Neural cell (in vitro differentiated cells): ENCODE measurements around the gene LMNA. TPM values are rescaled to one million over a fixed set of nuclear protein-coding genes. Genes with fewer than 3 reads are reported as not detected.
"Not testable (repeated sequence)": the region's sequence is repeated elsewhere in the genome, so short reads cannot be mapped to it uniquely, and the experiment has no call there.

Experiments
- H2AFZ ChIP-seq: fragments of 200-600, 300-800 bp; sonication (generic), shearing (Covaris generic); 2 replicates; pipeline ENCODE4 v1.6.0; 2014; ENCODE audit warnings: low read depth, mild to moderate bottlenecking, antibody characterized with exemption, low read length, moderate library complexity
- H3F3A ChIP-seq: fragments of 200-600 bp; shearing (Covaris generic); 2 replicates; pipeline ENCODE4 v1.6.1; 2016; ENCODE audit warnings: mild to moderate bottlenecking, moderate library complexity, mixed read lengths, antibody characterized with exemption, low read length; ENCODE audit not compliant: insufficient read depth, poor library complexity, severe bottlenecking
- H3K27ac ChIP-seq: fragments of 200-600, 300-800 bp; sonication (generic), shearing (Covaris generic); 2 replicates; pipeline ENCODE4 v1.5.1; 2014; ENCODE audit warnings: mild to moderate bottlenecking, low read length, moderate library complexity
- H3K27me3 ChIP-seq: fragments of 300-800, 200-600 bp; sonication (generic), shearing (Covaris generic); 2 replicates; pipeline ENCODE4 v1.6.0; 2014; ENCODE audit warnings: mild to moderate bottlenecking, low read depth, low read length, moderate library complexity; ENCODE audit not compliant: insufficient read depth
- H3K36me3 ChIP-seq: fragments of 300-800, 200-600 bp; sonication (generic), shearing (Covaris generic); 2 replicates; pipeline ENCODE4 v1.5.1; 2014; ENCODE audit warnings: mild to moderate bottlenecking, antibody characterized with exemption, low read length, moderate library complexity; ENCODE audit not compliant: insufficient read depth
- H3K4me2 ChIP-seq: fragments of 300-800, 200-600 bp; sonication (generic), shearing (Covaris generic); 2 replicates; pipeline ENCODE4 v1.6.0; 2014; ENCODE audit warnings: mild to moderate bottlenecking, low read length
- H3K4me3 ChIP-seq: fragments of 300-800, 200-600 bp; sonication (generic), shearing (Covaris generic); 2 replicates; pipeline ENCODE4 v1.5.1; 2014; ENCODE audit warnings: mild to moderate bottlenecking, low read length, moderate library complexity
- H3K79me2 ChIP-seq: fragments of 200-600 bp; shearing (Covaris generic); replicated peaks from 2 replicates; pipeline ENCODE4 v1.6.0; 2014; ENCODE audit warnings: mild to moderate bottlenecking, low read length, moderate library complexity; ENCODE audit not compliant: insufficient read depth
- H3K9ac ChIP-seq: fragments of 300-800, 200-600 bp; sonication (generic), shearing (Covaris generic); 2 replicates; pipeline ENCODE4 v1.6.1; 2016; ENCODE audit warnings: mild to moderate bottlenecking, low read length, mixed read lengths
- H3K9me2 ChIP-seq: fragments of 200-600 bp; shearing (Covaris generic); 2 replicates; pipeline ENCODE4 v1.6.1; 2016; ENCODE audit warnings: mild to moderate bottlenecking, low read length, mixed read lengths; ENCODE audit not compliant: insufficient read depth
- H3K9me3 ChIP-seq: fragments of 200-600, 300-800 bp; sonication (generic), shearing (Covaris generic); 2 replicates; pipeline ENCODE4 v1.6.1; 2016; ENCODE audit warnings: mild to moderate bottlenecking, mixed run types, low read length, moderate library complexity, mixed read lengths
- H4K20me1 ChIP-seq: fragments of 200-600 bp; shearing (Covaris generic); 2 replicates; pipeline ENCODE4 v1.6.1; 2016; ENCODE audit warnings: mild to moderate bottlenecking, mixed run types; ENCODE audit not compliant: insufficient read depth
- CTCF ChIP-seq: fragments of 450-650 bp; IDR thresholded peaks from 2 replicates; pipeline ENCODE4 v1.5.1; 2014; ENCODE audit warnings: antibody characterized with exemption, mild to moderate bottlenecking, moderate library complexity; ENCODE audit not compliant: poor library complexity, severe bottlenecking
- EP300 ChIP-seq: fragments of 450-650 bp; conservative IDR thresholded peaks from 2 replicates; pipeline ENCODE4 v1.6.1; 2014; ENCODE audit warnings: antibody characterized with exemption, mild to moderate bottlenecking, moderate library complexity; ENCODE audit not compliant: poor library complexity, severe bottlenecking
- EZH2 ChIP-seq: fragments of 200-600, 300-800 bp; shearing (Covaris generic), sonication (generic); IDR thresholded peaks from 2 replicates; pipeline ENCODE4 v1.6.1; 2014; ENCODE audit warnings: antibody characterized with exemption, low read length, borderline replicate concordance, mild to moderate bottlenecking; ENCODE audit not compliant: insufficient read depth, poor library complexity, severe bottlenecking
- MXI1 ChIP-seq: fragments of 450-650 bp; conservative IDR thresholded peaks from 2 replicates; pipeline ENCODE4 v1.6.1; 2014; ENCODE audit warnings: antibody characterized with exemption, mild to moderate bottlenecking; ENCODE audit not compliant: poor library complexity, severe bottlenecking
- POLR2AphosphoS5 ChIP-seq: IDR thresholded peaks from 2 replicates; pipeline ENCODE4 v1.6.1; 2012
- RAD21 ChIP-seq: fragments of 450-650 bp; conservative IDR thresholded peaks from 2 replicates; pipeline ENCODE4 v1.6.1; 2014; ENCODE audit warnings: antibody characterized with exemption, mild to moderate bottlenecking, moderate library complexity
- REST ChIP-seq: IDR thresholded peaks from 2 replicates; pipeline ENCODE4 v1.6.1; 2012; ENCODE audit warnings: borderline replicate concordance
- TAF1 ChIP-seq: IDR thresholded peaks from 2 replicates; pipeline ENCODE4 v1.6.1; 2012; ENCODE audit warnings: low read depth
- polyA plus RNA-seq: library from polyadenylated mRNA; depleted of rRNA; stranded (reverse); fragments of >200 nt; gene quantifications from 2 replicates; pipeline ENCODE4 v1.2.3, GENCODE V29; 2014

Gene LMNA
- polyA plus RNA-seq, 1 donor from 2014 or later = 90.7 TPM

GRCh38 chr1:156070548-156070947 is 44.0 kb upstream of the LMNA start:
- no peak overlapping the region for H2AFZ ChIP-seq
- H3K4me3 ChIP-seq = no peak overlapping the region
- TF ChIP-seq CTCF = no peak
- peak; percentile 7 for TF ChIP-seq POLR2AphosphoS5
- no peak for TF ChIP-seq MXI1
- TF ChIP-seq RAD21 = no peak
- peaks cover 6% of the 10 kb centered on the region for H3K36me3 ChIP-seq
- no peak overlapping the region for H3K4me2 ChIP-seq
- H3K27ac ChIP-seq = no peak overlapping the region
- H3K9me2 ChIP-seq = no peaks in the 10 kb centered on the region
- no peak overlapping the region for H3K9ac ChIP-seq
- peaks cover 5% of the 10 kb centered on the region for H3F3A ChIP-seq
- no peaks in the 10 kb centered on the region for H3K27me3 ChIP-seq
- peaks cover 19% of the 10 kb centered on the region for H3K79me2 ChIP-seq
- peaks cover 28% of the 10 kb centered on the region for H4K20me1 ChIP-seq
- no peaks in the 10 kb centered on the region for H3K9me3 ChIP-seq

- not testable (repeated sequence) for H3K9me3 ChIP-seq, H3K27me3 ChIP-seq, H3K27ac ChIP-seq, H3F3A ChIP-seq, H2AFZ ChIP-seq, H3K4me2 ChIP-seq, H3K9ac ChIP-seq, H3K36me3 ChIP-seq, H3K4me3 ChIP-seq, H3K9me2 ChIP-seq
- H3K79me2 ChIP-seq = peaks cover 27% of the 10 kb centered on the region
- TF ChIP-seq POLR2AphosphoS5 = peak; percentile 9
- H4K20me1 ChIP-seq = peaks cover 36% of the 10 kb centered on the region
Measured at GRCh38 chr1:156071332-156071816, 43.1 kb upstream of the LMNA start.

GRCh38 chr1:156072251-156072650 is 42.3 kb upstream of the LMNA start:
- Histone ChIP-seq H3K9me3 (no peaks in the 10 kb centered on the region), H3K4me3 (no peak overlapping the region), H2AFZ (no peak overlapping the region), H3K9ac (no peak overlapping the region), H3K4me2 (no peak overlapping the region), H3K36me3 (peaks cover 9% of the 10 kb centered on the region), H3F3A (peaks cover 5% of the 10 kb centered on the region), H3K27ac (no peak overlapping the region), H3K79me2 (peaks cover 35% of the 10 kb centered on the region), H4K20me1 (peaks cover 45% of the 10 kb centered on the region), H3K9me2 (no peaks in the 10 kb centered on the region), H3K27me3 (no peaks in the 10 kb centered on the region)
- no peak for TF ChIP-seq REST
- no peak for TF ChIP-seq EP300
- TF ChIP-seq CTCF = no peak
- TF ChIP-seq TAF1 = no peak
- TF ChIP-seq EZH2 = no peak
- TF ChIP-seq MXI1 = no peak
